Measurements from ENCODE around the gene NLRC5.

DNA sequence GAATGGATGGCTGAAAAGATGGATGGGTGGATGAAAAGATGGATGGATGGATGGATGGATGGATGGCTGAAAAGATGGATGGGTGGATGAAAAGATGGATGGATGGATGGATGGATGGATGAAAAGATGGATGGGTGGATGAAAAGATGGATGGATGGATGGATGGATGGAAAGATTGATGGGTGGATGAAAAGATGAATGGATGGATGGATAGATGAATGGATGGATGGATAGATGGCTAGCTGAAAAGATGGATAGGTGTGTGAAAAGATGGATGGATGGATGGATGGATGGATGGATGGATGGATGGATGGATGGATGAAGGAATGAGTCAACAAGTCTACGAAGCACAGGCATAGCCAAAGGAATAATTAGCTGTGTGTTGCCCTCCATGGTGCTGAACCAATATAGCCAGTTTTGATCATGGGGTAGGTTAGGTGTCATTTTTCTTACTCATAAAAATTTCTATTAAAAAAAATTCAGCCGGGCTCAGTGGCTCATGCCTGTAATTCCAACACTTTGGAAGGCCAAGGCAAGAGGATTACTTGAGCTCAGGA is 41.1 kb downstream of the NLRC5 start:
- TF ChIP-seq, protein P1, sequence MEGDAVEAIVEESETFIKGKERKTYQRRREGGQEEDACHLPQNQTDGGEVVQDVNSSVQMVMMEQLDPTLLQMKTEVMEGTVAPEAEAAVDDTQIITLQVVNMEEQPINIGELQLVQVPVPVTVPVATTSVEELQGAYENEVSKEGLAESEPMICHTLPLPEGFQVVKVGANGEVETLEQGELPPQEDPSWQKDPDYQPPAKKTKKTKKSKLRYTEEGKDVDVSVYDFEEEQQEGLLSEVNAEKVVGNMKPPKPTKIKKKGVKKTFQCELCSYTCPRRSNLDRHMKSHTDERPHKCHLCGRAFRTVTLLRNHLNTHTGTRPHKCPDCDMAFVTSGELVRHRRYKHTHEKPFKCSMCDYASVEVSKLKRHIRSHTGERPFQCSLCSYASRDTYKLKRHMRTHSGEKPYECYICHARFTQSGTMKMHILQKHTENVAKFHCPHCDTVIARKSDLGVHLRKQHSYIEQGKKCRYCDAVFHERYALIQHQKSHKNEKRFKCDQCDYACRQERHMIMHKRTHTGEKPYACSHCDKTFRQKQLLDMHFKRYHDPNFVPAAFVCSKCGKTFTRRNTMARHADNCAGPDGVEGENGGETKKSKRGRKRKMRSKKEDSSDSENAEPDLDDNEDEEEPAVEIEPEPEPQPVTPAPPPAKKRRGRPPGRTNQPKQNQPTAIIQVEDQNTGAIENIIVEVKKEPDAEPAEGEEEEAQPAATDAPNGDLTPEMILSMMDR (IDR thresholded peaks at IDR 0.05; ENCODE audit: insufficient read depth, low read depth, low read length), result no peak
- TF ChIP-seq EZH2 (IDR thresholded peaks at IDR 0.05; ENCODE audit: insufficient read depth, low read length), result no peak
